ENCODE data around the gene MAGI1. TPM values are rescaled to one million over a fixed set of nuclear protein-coding genes. Genes with fewer than 3 reads are reported as not detected.

MAGI1 gene
- total RNA-seq, 3 donors from 2014 or later (not counting 1 experiment from before 2014, with no cell fraction given): not detected

- ATAC-seq: no peak
Measured at GRCh38 chr3:65734792-65735191, 303.9 kb downstream of the MAGI1 start.

GRCh38 chr3:65734382-65734781 lies 304.3 kb downstream of the MAGI1 start:
- Mint-ChIP-seq H3K36me3 (no peaks in the 10 kb centered on the region), H3K27ac (no peak overlapping the region), H3K4me3 (no peak overlapping the region), H3K4me1 (peaks cover 0 to 4% of the 10 kb centered on the region in 2 donors), H3K9me3 (peaks cover 0 to 3% of the 10 kb centered on the region in 2 donors), H3K27me3 (ENCODE audit: low read depth in 2 of 2) (no peaks in the 10 kb centered on the region)
- DNase-seq (no peak), ATAC-seq (no peak)
- Histone ChIP-seq H3K27me3 (ENCODE audit: control insufficient read depth, insufficient read depth, low read length) (no peaks in the 10 kb centered on the region), H3K27ac (ENCODE audit: low read length) (no peak overlapping the region), H3K9me3 (ENCODE audit: control insufficient read depth, insufficient read depth, low read length) (no peaks in the 10 kb centered on the region), H3K36me3 (ENCODE audit: control insufficient read depth, insufficient read depth, low read length) (no peaks in the 10 kb centered on the region), H3K4me3 (ENCODE audit: low read length) (no peak overlapping the region), H3K4me1 (ENCODE audit: control insufficient read depth, insufficient read depth, low read length) (no peaks in the 10 kb centered on the region)
- WGBS (ENCODE audit: insufficient coverage): 60% methylated on average over 3 of the region's 3 CpGs
- TF ChIP-seq, protein P1, sequence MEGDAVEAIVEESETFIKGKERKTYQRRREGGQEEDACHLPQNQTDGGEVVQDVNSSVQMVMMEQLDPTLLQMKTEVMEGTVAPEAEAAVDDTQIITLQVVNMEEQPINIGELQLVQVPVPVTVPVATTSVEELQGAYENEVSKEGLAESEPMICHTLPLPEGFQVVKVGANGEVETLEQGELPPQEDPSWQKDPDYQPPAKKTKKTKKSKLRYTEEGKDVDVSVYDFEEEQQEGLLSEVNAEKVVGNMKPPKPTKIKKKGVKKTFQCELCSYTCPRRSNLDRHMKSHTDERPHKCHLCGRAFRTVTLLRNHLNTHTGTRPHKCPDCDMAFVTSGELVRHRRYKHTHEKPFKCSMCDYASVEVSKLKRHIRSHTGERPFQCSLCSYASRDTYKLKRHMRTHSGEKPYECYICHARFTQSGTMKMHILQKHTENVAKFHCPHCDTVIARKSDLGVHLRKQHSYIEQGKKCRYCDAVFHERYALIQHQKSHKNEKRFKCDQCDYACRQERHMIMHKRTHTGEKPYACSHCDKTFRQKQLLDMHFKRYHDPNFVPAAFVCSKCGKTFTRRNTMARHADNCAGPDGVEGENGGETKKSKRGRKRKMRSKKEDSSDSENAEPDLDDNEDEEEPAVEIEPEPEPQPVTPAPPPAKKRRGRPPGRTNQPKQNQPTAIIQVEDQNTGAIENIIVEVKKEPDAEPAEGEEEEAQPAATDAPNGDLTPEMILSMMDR (IDR thresholded peaks at IDR 0.05): no peak
- intact Hi-C loops (cut with micrococcal nuclease): loop anchor here (5.0 to 10.0 kb wide), 2 partner anchors 1202 to 1700 kb away; no protein-coding TSS in a partner anchor

More at GRCh38 chr3:65734792-65735191, 303.9 kb downstream of the MAGI1 start:
- H3K27ac Mint-ChIP-seq: no peak overlapping the region
- H3K9me3 Mint-ChIP-seq: peaks cover 0 to 3% of the 10 kb centered on the region in 2 donors
- Histone ChIP-seq H3K27ac (ENCODE audit: low read length) (no peak overlapping the region), H3K4me3 (ENCODE audit: low read length) (no peak overlapping the region), H3K4me1 (ENCODE audit: control insufficient read depth, insufficient read depth, low read length) (no peaks in the 10 kb centered on the region), H3K9me3 (ENCODE audit: control insufficient read depth, insufficient read depth, low read length) (no peaks in the 10 kb centered on the region), H3K27me3 (ENCODE audit: control insufficient read depth, insufficient read depth, low read length) (no peaks in the 10 kb centered on the region), H3K36me3 (ENCODE audit: control insufficient read depth, insufficient read depth, low read length) (no peaks in the 10 kb centered on the region)
- H3K4me1 Mint-ChIP-seq: peaks cover 0 to 4% of the 10 kb centered on the region in 2 donors
- intact Hi-C loops (cut with micrococcal nuclease): loop anchor here (5.0 to 10.0 kb wide), 2 partner anchors 1202 to 1700 kb away; no protein-coding TSS in a partner anchor
- TF ChIP-seq, protein P1 (IDR thresholded peaks at IDR 0.05): no peak
- H3K36me3 Mint-ChIP-seq: no peaks in the 10 kb centered on the region
- no peaks in the 10 kb centered on the region for H3K27me3 Mint-ChIP-seq (ENCODE audit: low read depth in 2 of 2)
- DNase-seq: no peak
- no CpG with 5 or more reads among the region's 1 CpG for WGBS (ENCODE audit: insufficient coverage)
- H3K4me3 Mint-ChIP-seq: no peak overlapping the region

- Mint-ChIP-seq H3K27ac (no peak overlapping the region), H3K9me3 (peaks cover 0 to 3% of the 10 kb centered on the region in 2 donors), H3K27me3 (ENCODE audit: low read depth in 2 of 2) (no peaks in the 10 kb centered on the region), H3K4me3 (no peak overlapping the region), H3K4me1 (peaks cover 0 to 4% of the 10 kb centered on the region in 2 donors), H3K36me3 (no peaks in the 10 kb centered on the region)
- DNase-seq: no peak
- no peak overlapping the region for H3K27ac ChIP-seq (ENCODE audit: low read length)
- H3K4me3 ChIP-seq (ENCODE audit: low read length): no peak overlapping the region
- no peaks in the 10 kb centered on the region for H3K27me3 ChIP-seq (ENCODE audit: control insufficient read depth, insufficient read depth, low read length)
- intact Hi-C loops (cut with micrococcal nuclease): loop anchor here (5.0 to 10.0 kb wide), 2 partner anchors 1201 to 1699 kb away; no protein-coding TSS in a partner anchor
- no peaks in the 10 kb centered on the region for H3K36me3 ChIP-seq (ENCODE audit: control insufficient read depth, insufficient read depth, low read length)
- ATAC-seq: no peak
- 40% methylated on average over 1 of the region's 1 CpG for WGBS (ENCODE audit: insufficient coverage)
- no peaks in the 10 kb centered on the region for H3K9me3 ChIP-seq (ENCODE audit: control insufficient read depth, insufficient read depth, low read length)
- H3K4me1 ChIP-seq (ENCODE audit: control insufficient read depth, insufficient read depth, low read length): no peaks in the 10 kb centered on the region
- TF ChIP-seq, protein P1 (IDR thresholded peaks at IDR 0.05): no peak
Measured at GRCh38 chr3:65733459-65733858, 305.3 kb downstream of the MAGI1 start.

Data from natural killer cell (primary cell).